HEK293T (cell line): ENCODE results near the gene SUCLG1.

Experiments used
- BHLHE40 ChIP-seq: fragments of 450-650 bp; IDR thresholded peaks from 2 replicates; pipeline ENCODE4 v1.6.1; 2016; ENCODE audit warnings: mild to moderate bottlenecking, moderate library complexity, borderline replicate concordance
- ELF4 ChIP-seq: fragments of 450-650 bp; IDR thresholded peaks from 2 replicates; pipeline ENCODE4 v1.6.1; 2017; ENCODE audit warnings: antibody characterized with exemption
- FOXK2 ChIP-seq: fragments of 450-650 bp; IDR thresholded peaks from 2 replicates; pipeline ENCODE4 v1.6.1; 2016; ENCODE audit warnings: mild to moderate bottlenecking
- FOXM1 ChIP-seq: fragments of 450-650 bp; IDR thresholded peaks from 2 replicates; pipeline ENCODE4 v1.6.1; 2017; ENCODE audit warnings: mild to moderate bottlenecking, borderline replicate concordance
- HDGF ChIP-seq: fragments of 450-650 bp; IDR thresholded peaks from 2 replicates; pipeline ENCODE4 v1.6.1; 2017; ENCODE audit warnings: antibody characterized with exemption, borderline replicate concordance
- LEF1 ChIP-seq: fragments of 450-650 bp; IDR thresholded peaks from 2 replicates; pipeline ENCODE4 v1.6.1; 2017; ENCODE audit warnings: mild to moderate bottlenecking, borderline replicate concordance
- PKNOX1 ChIP-seq: fragments of 450-650 bp; IDR thresholded peaks from 2 replicates; pipeline ENCODE4 v1.6.1; 2016
- SP1 ChIP-seq: fragments of 450-650 bp; IDR thresholded peaks from 2 replicates; pipeline ENCODE4 v1.6.1; 2017
- TARDBP ChIP-seq: fragments of 450-650 bp; IDR thresholded peaks from 2 replicates; pipeline ENCODE4 v1.6.1; 2016
- ZNF384 ChIP-seq: fragments of 450-650 bp; IDR thresholded peaks from 2 replicates; pipeline ENCODE4 v1.6.1; 2016

DNA sequence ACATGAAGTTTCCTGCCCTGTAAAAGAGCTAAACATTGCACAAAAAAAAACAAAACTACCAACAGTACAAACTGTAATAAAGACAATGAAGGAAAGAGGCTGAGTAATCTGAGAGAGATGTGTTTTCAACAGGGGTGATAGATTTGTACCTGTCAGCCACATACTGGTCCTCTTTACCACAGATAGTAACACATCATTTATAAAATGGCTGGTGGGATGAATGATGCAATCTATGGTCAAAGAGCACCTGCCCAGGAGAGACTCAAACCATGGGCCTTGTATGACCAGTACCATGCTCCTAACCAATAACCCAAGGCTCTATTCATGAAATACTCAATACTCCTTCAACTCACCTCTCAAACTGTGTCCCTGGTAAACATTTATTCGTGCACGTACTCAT is 4.5 kb downstream of the SUCLG1 start:
- TF ChIP-seq PKNOX1 = no peak
- no peak for TF ChIP-seq FOXM1
- TF ChIP-seq BHLHE40 = no peak
- TF ChIP-seq HDGF = no peak
- TF ChIP-seq ELF4 = no peak
- TF ChIP-seq ZNF384 = no peak
- TF ChIP-seq LEF1 = no peak
- TF ChIP-seq FOXK2 = no peak
- no peak for TF ChIP-seq SP1
- TF ChIP-seq TARDBP = no peak
